HCT116 (cell line): ENCODE results near the gene THOC2. TPM values are rescaled to one million over a fixed set of nuclear protein-coding genes. Genes with fewer than 3 reads are reported as not detected.

ENCODE experiments used
- ATAC-seq: fragments of 200-7000 bp; cut with Tn5 transposase; 2 replicates; pipeline ENCODE4 v1.9.1; 2020; ENCODE audit warnings: mild to moderate bottlenecking, moderate library complexity
- BruUV-seq: library from RNA; stranded (reverse); fragments of 400-500 nt; replicated peaks from 2 replicates; lab custom pipeline; 2021; lab: Mats Ljungman, UMichigan
- CTCF ChIA-PET: fragments of 300-600 bp; sonication (Branson Sonifier 250); formaldehyde crosslinking; loops from one replicate; lab custom pipeline; 2021; ENCODE audit warnings: antibody characterized with exemption; lab: Charles Lee
- POLR2A ChIA-PET: fragments of 300-600, 350-600 bp; sonication (Branson Sonifier 250); formaldehyde crosslinking; loops from one replicate; lab custom pipeline; 2021; ENCODE audit warnings: antibody characterized with exemption; lab: Charles Lee
- RAD21 ChIA-PET, 2 experiments: fragments of 300-600 bp; sonication (Branson Sonifier 250); formaldehyde crosslinking; loops; one replicate each; lab custom pipeline; 2023; ENCODE audit warnings: low total read pairs in 2 of 2; ENCODE audit not compliant: uncharacterized antibody in 2 of 2, unreplicated experiment in 2 of 2, low non-redundant PET in 1 of 2; lab: Charles Lee
- DNase-seq: peaks from one replicate; pipeline ENCODE4 v3.0.0-alpha.2; 2010; ENCODE audit warnings: low read depth, low spot score
- H2AFZ ChIP-seq: fragments of 200-600 bp; shearing (Covaris generic), sonication (generic); 2 replicates; pipeline ENCODE4 v1.6.1; 2017; ENCODE audit warnings: low read depth, mixed run types, mixed read lengths, antibody characterized with exemption, low read length; ENCODE audit not compliant: poor library complexity, severe bottlenecking
- H3K27ac ChIP-seq: 2 replicates; pipeline ENCODE4 v1.5.1; 2012; ENCODE audit warnings: low read depth, low read length
- H3K27me3 ChIP-seq: fragments of 200-600 bp; sonication (generic); 2 replicates; pipeline ENCODE4 v1.6.1; 2016; ENCODE audit warnings: mixed run types, low read length, mixed read lengths; ENCODE audit not compliant: insufficient read depth
- H3K36me3 ChIP-seq, 2 experiments: fragments of 200-500 bp in 1 of 2; fragments of 200-600 bp in 1 of 2; sonication (Bioruptor generic) in 1 of 2; sonication (generic) in 1 of 2; 2 replicates each; pipeline versions ENCODE4 v1.5.1 to v1.6.1; 2014 to 2016; ENCODE audit warnings: low read length in 2 of 2, inconsistent platforms in 1 of 2, mixed read lengths in 1 of 2, mixed run types in 1 of 2; ENCODE audit not compliant: insufficient read depth in 2 of 2, control insufficient read depth in 1 of 2
- H3K4me1 ChIP-seq, 2 experiments: fragments of 200-600 bp in 1 of 2; sonication (generic) in 1 of 2; 2 replicates each; pipeline versions ENCODE4 v1.5.1 to v1.6.1; 2012 to 2017; ENCODE audit warnings: low read length in 2 of 2, inconsistent platforms in 1 of 2, mild to moderate bottlenecking in 1 of 2, mixed read lengths in 1 of 2, mixed run types in 1 of 2, moderate library complexity in 1 of 2; ENCODE audit not compliant: insufficient read depth in 2 of 2, control insufficient read depth in 1 of 2
- H3K4me2 ChIP-seq: fragments of 200-600 bp; sonication (generic); 2 replicates; pipeline ENCODE4 v1.6.1; 2017; ENCODE audit warnings: mixed run types, low read length, mixed read lengths
- H3K4me3 ChIP-seq, 2 experiments: fragments of 200-600 bp in 1 of 2; sonication (generic) in 1 of 2; replicated peaks in 1 of 2; 2 replicates each; pipeline ENCODE4 v1.5.1; 2011 to 2016; ENCODE audit warnings: low read length in 2 of 2, control low read depth in 1 of 2, low read depth in 1 of 2, mild to moderate bottlenecking in 1 of 2, mixed read lengths in 1 of 2, mixed run types in 1 of 2
- H3K79me2 ChIP-seq: fragments of 200-600 bp; sonication (generic); 2 replicates; pipeline ENCODE4 v1.6.1; 2017; ENCODE audit warnings: mild to moderate bottlenecking, mixed run types, low read length, moderate library complexity, mixed read lengths; ENCODE audit not compliant: insufficient read depth
- H3K9ac ChIP-seq: fragments of 200-600 bp; sonication (generic); 2 replicates; pipeline ENCODE4 v1.6.1; 2016; ENCODE audit warnings: low read length, mixed read lengths
- H3K9me2 ChIP-seq: fragments of 200-600 bp; sonication (generic), shearing (Covaris generic); 2 replicates; pipeline ENCODE4 v1.6.1; 2017; ENCODE audit warnings: mixed run types, mild to moderate bottlenecking, moderate library complexity; ENCODE audit not compliant: insufficient read depth
- H3K9me3 ChIP-seq, 2 experiments: fragments of 200-500 bp in 1 of 2; fragments of 200-600 bp in 1 of 2; sonication (Bioruptor generic) in 1 of 2; sonication (generic) in 1 of 2; 2 replicates each; pipeline ENCODE4 v1.6.1; 2014 to 2017; ENCODE audit warnings: low read length in 2 of 2, mixed read lengths in 2 of 2, inconsistent platforms in 1 of 2, low read depth in 1 of 2, mild to moderate bottlenecking in 1 of 2, mixed run types in 1 of 2, moderate library complexity in 1 of 2; ENCODE audit not compliant: control insufficient read depth in 1 of 2, insufficient read depth in 1 of 2
- H4K20me1 ChIP-seq: fragments of 200-600 bp; sonication (generic), shearing (Covaris generic); 2 replicates; pipeline ENCODE4 v1.6.1; 2017; ENCODE audit warnings: mixed run types, mild to moderate bottlenecking, moderate library complexity; ENCODE audit not compliant: insufficient read depth
- ATF3 ChIP-seq: IDR thresholded peaks from 2 replicates; pipeline ENCODE4 v1.6.1; 2012
- CBX3 ChIP-seq: IDR thresholded peaks from 2 replicates; pipeline ENCODE4 v1.6.1; 2012; ENCODE audit warnings: low read depth
- ELF1 ChIP-seq: IDR thresholded peaks from 2 replicates; pipeline ENCODE4 v1.6.1; 2012; ENCODE audit warnings: low read depth, borderline replicate concordance
- RAD21 ChIP-seq: IDR thresholded peaks from 2 replicates; pipeline ENCODE4 v1.6.1; 2012; ENCODE audit warnings: low read depth, mild to moderate bottlenecking
- SRF ChIP-seq: IDR thresholded peaks from 2 replicates; pipeline ENCODE4 v1.6.1; 2012; ENCODE audit warnings: low read depth
- TCF7L2 ChIP-seq: IDR thresholded peaks from 2 replicates; pipeline ENCODE4 v1.7.0; 2011; ENCODE audit warnings: borderline replicate concordance, inconsistent platforms; ENCODE audit not compliant: insufficient read depth, insufficient read length; ENCODE audit errors: extremely low read depth
- ZBTB33 ChIP-seq: IDR thresholded peaks from 2 replicates; pipeline ENCODE4 v1.6.1; 2011; ENCODE audit warnings: mild to moderate bottlenecking, low read length, moderate library complexity; ENCODE audit not compliant: insufficient replicate concordance; ENCODE audit errors: extremely low read depth
- ZFX ChIP-seq: fragments of 450-650 bp; IDR thresholded peaks from 2 replicates; pipeline ENCODE4 v1.6.1; 2017
- ZNF274 ChIP-seq: fragments of 200-500 bp; sonication (Bioruptor generic); IDR thresholded peaks from 2 replicates; pipeline ENCODE4 v1.6.1; 2014; ENCODE audit warnings: mild to moderate bottlenecking, low read depth, low read length, inconsistent platforms
- intact Hi-C: fragments of 100-400 bp; cut with micrococcal nuclease; formaldehyde crosslinking; loops from 2 replicates; pipeline ENCODE4 v1.10.0; 2022
- total RNA-seq: library from RNA; stranded (reverse); gene quantifications from one replicate; pipeline ENCODE4 v1.2.1, GENCODE V29; 2021; ENCODE audit not compliant: unreplicated experiment

The THOC2 gene
- total RNA-seq, 1 experiment from 2014 or later = 85.3 TPM

- TF ChIP-seq ATF3 (no peak), ZNF274 (no peak), CBX3 (no peak), ELF1 (no peak), RAD21 (no peak), SRF (no peak), ZBTB33 (no peak), ZFX (no peak)
These were observed 141.9 kb downstream of the THOC2 start (continued) for GRCh38 chrX:123590842-123591486.

- no peaks in the 10 kb centered on the region for H3K79me2 ChIP-seq
- H4K20me1 ChIP-seq = no peaks in the 10 kb centered on the region
- peaks cover 0 to 7% of the 10 kb centered on the region in 2 experiments; a peak in 2 of 4 replicates for H3K4me1 ChIP-seq
- TF ChIP-seq RAD21 (no peak), TCF7L2 (no peak), ZNF274 (no peak)
- no peak overlapping the region for H3K9ac ChIP-seq
- DNase-seq (no peak), ATAC-seq (no peak)
- H3K4me3 ChIP-seq = no peak overlapping the region
- ChIA-PET POLR2A (no interaction called here), RAD21 (no interaction called here), CTCF (no interaction called here)
- H3K36me3 ChIP-seq = no peaks in the 10 kb centered on the region
- no peak overlapping the region for H2AFZ ChIP-seq
- H3K9me3 ChIP-seq = no peaks in the 10 kb centered on the region
- H3K27ac ChIP-seq = no peak overlapping the region
- H3K9me2 ChIP-seq = no peaks in the 10 kb centered on the region
- intact Hi-C loops = no loop called here
- no peak overlapping the region for H3K4me2 ChIP-seq
- no TSS peak for BruUV-seq
- no peaks in the 10 kb centered on the region for H3K27me3 ChIP-seq
These were observed 144.1 kb downstream of the THOC2 start for GRCh38 chrX:123588723-123589122.
